ENCODE measurements around the gene AFG3L2. TPM values are rescaled to one million over a fixed set of nuclear protein-coding genes. Genes with fewer than 3 reads are reported as not detected.

Gene AFG3L2
- total RNA-seq, 1 donor from 2014 or later, result 47.7 TPM

DNA sequence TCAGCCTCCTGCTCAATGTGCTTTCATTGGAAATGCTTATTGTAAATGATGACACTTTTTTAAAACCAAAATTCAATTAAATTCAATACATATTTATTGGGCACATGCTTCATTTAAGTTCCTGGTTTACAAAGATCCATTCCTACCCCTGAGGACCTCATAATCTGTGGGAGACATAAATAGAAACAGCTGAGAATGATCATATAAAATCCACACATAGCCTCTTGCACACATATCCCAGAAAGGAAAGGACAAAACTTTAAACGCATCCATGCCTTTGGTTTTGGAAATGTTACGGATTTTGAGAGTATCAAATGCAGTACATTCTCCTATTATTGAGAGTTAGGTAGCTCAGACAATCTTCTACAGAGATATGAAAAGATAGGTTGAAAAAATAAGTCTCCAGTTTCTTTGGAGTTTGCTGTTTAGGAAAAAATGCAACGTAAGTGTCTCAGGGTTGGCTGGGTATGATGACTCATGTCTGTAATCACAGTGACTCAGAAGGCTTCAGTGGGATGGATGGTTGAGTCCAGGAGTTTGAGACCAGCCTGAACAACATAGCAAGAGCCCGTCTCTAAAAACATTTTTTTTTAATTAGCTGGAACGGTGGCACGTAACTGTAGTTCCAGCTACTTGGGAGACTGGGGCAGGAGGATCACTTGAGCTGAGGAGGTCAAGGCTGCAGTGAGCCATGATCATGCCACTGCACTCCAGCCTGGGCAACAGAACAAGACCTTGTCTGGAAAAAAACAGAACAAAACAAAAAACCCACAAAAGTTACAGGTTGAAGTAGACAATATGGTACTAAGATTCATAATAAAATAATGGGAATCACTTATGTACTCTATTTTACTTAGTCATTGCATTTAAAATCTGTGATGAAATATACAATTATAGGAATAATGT lies 26.8 kb upstream of the AFG3L2 start:
- no peaks in the 10 kb centered on the region for H3K36me3 Mint-ChIP-seq
- H3K9me3 Mint-ChIP-seq, result no peaks in the 10 kb centered on the region
- no peak overlapping the region for H3K4me3 Mint-ChIP-seq
- peaks cover 19% of the 10 kb centered on the region for H3K4me1 Mint-ChIP-seq
- TF ChIP-seq, protein P1, sequence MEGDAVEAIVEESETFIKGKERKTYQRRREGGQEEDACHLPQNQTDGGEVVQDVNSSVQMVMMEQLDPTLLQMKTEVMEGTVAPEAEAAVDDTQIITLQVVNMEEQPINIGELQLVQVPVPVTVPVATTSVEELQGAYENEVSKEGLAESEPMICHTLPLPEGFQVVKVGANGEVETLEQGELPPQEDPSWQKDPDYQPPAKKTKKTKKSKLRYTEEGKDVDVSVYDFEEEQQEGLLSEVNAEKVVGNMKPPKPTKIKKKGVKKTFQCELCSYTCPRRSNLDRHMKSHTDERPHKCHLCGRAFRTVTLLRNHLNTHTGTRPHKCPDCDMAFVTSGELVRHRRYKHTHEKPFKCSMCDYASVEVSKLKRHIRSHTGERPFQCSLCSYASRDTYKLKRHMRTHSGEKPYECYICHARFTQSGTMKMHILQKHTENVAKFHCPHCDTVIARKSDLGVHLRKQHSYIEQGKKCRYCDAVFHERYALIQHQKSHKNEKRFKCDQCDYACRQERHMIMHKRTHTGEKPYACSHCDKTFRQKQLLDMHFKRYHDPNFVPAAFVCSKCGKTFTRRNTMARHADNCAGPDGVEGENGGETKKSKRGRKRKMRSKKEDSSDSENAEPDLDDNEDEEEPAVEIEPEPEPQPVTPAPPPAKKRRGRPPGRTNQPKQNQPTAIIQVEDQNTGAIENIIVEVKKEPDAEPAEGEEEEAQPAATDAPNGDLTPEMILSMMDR (IDR thresholded peaks at IDR 0.05; ENCODE audit: unreplicated experiment), result no peak
- peaks cover 49% of the 10 kb centered on the region for H3K27me3 Mint-ChIP-seq (ENCODE audit: low read depth)
- peak overlapping the region; percentile 5 for H3K27ac Mint-ChIP-seq
- no peak for DNase-seq (ENCODE audit: low spot score in 2 of 2, unreplicated experiment in 2 of 2)

DNA sequence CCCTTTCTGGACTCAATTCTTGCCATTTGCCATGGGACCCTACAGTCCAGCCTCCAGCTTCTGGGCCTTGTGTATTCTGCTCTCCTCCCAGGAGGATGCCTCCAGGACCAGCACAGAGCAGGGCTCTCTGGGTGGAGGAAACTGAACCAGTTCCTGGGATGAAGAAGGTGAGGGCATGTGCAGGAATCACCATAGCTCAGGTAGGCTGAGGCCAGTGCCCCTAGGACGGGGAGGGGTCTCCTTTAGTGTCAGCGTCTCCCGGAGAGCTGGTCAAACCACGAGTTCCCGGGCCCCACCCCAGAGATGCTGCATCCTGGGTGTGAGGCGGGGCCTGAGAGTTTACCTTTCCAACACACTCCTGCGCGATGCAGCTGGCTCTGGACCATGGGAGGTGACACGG lies 24.9 kb upstream of the AFG3L2 start:
- Mint-ChIP-seq H3K4me3 (no peak overlapping the region), H3K27ac (no peak overlapping the region)

GRCh38 chr18:12399231-12399630 lies 22.2 kb upstream of the AFG3L2 start:
- DNase-seq (ENCODE audit: low spot score in 2 of 2, unreplicated experiment in 2 of 2), result no peak
- no peak overlapping the region for H3K4me3 Mint-ChIP-seq
- H3K36me3 Mint-ChIP-seq, result no peaks in the 10 kb centered on the region
- peaks cover 7% of the 10 kb centered on the region for H3K4me1 Mint-ChIP-seq
- H3K27me3 Mint-ChIP-seq (ENCODE audit: low read depth), result peaks cover 25% of the 10 kb centered on the region
- H3K9me3 Mint-ChIP-seq, result no peaks in the 10 kb centered on the region
- H3K27ac Mint-ChIP-seq, result no peak overlapping the region
- TF ChIP-seq, protein P1 (IDR thresholded peaks at IDR 0.05; ENCODE audit: unreplicated experiment), result no peak

More for the DNA sequence above, 24.9 kb upstream of the AFG3L2 start:
- DNase-seq (ENCODE audit: low spot score in 2 of 2, unreplicated experiment in 2 of 2), result no peak
- Mint-ChIP-seq H3K36me3 (no peaks in the 10 kb centered on the region), H3K9me3 (no peaks in the 10 kb centered on the region), H3K4me1 (peaks cover 9% of the 10 kb centered on the region), H3K27me3 (ENCODE audit: low read depth) (peaks cover 48% of the 10 kb centered on the region)
- TF ChIP-seq, protein P1 (IDR thresholded peaks at IDR 0.05; ENCODE audit: unreplicated experiment), result no peak

GRCh38 chr18:12398625-12399024 lies 21.6 kb upstream of the AFG3L2 start:
- Mint-ChIP-seq H3K4me1 (peaks cover 3% of the 10 kb centered on the region), H3K9me3 (no peaks in the 10 kb centered on the region), H3K36me3 (no peaks in the 10 kb centered on the region), H3K27me3 (ENCODE audit: low read depth) (peaks cover 23% of the 10 kb centered on the region), H3K27ac (no peak overlapping the region), H3K4me3 (no peak overlapping the region)
- TF ChIP-seq, protein P1 (IDR thresholded peaks at IDR 0.05; ENCODE audit: unreplicated experiment), result no peak
- DNase-seq (ENCODE audit: low spot score in 2 of 2, unreplicated experiment in 2 of 2), result no peak

DNA sequence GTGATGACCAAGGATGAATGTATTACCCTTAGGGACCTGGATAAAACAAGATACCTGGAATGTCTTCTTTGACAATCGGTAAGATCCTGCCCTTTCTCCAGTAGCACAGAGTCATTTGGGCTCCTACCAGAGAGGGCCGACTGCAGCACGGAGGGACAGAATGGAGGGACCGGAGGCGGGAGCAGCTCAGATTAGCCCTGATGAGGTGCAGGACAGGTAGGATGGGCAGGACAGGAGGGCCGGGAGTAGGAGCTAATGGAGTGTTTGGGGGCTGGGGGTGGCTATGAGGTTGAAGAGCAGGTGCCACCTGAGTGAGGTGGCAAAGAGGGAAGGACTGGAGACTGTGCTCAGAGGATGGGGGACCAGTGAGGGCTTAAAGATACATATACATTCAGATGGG lies 20.8 kb upstream of the AFG3L2 start:
- H3K4me3 Mint-ChIP-seq, result no peak overlapping the region
- no peak overlapping the region for H3K27ac Mint-ChIP-seq
- no peaks in the 10 kb centered on the region for H3K36me3 Mint-ChIP-seq
- peaks cover 20% of the 10 kb centered on the region for H3K27me3 Mint-ChIP-seq (ENCODE audit: low read depth)
- TF ChIP-seq, protein P1 (IDR thresholded peaks at IDR 0.05; ENCODE audit: unreplicated experiment), result no peak
- no peaks in the 10 kb centered on the region for H3K4me1 Mint-ChIP-seq
- no peaks in the 10 kb centered on the region for H3K9me3 Mint-ChIP-seq
- DNase-seq (ENCODE audit: low spot score in 2 of 2, unreplicated experiment in 2 of 2), result no peak
